Liver (tissue), 10 donors: ENCODE data around the gene PROCA1. TPM values are rescaled to one million over a fixed set of nuclear protein-coding genes. Genes with fewer than 3 reads are reported as not detected.

Experiments
- DNase-seq: peaks from one replicate; pipeline ENCODE4 v3.0.0-alpha.2; 2017; ENCODE audit warnings: low spot score
- H3K27ac ChIP-seq, 2 donors: one replicate each; pipeline ENCODE4 v1.7.0; 2013; ENCODE audit warnings: inconsistent platforms in 2 of 2, low read length in 2 of 2, control low read depth in 1 of 2, low read depth in 1 of 2, mild to moderate bottlenecking in 1 of 2
- H3K27me3 ChIP-seq, 4 donors: one replicate each; pipeline versions ENCODE4 v1.6.1 to v1.7.0; 2013; ENCODE audit warnings: low read length in 3 of 4, inconsistent platforms in 1 of 4, mild to moderate bottlenecking in 1 of 4, moderate library complexity in 1 of 4; ENCODE audit not compliant: control insufficient read depth in 4 of 4, insufficient read depth in 4 of 4
- H3K36me3 ChIP-seq, 4 donors: one replicate each; pipeline versions ENCODE4 v1.6.1 to v1.7.0; 2013; ENCODE audit warnings: low read length in 3 of 4, mild to moderate bottlenecking in 3 of 4, low read depth in 1 of 4, moderate library complexity in 1 of 4; ENCODE audit not compliant: control insufficient read depth in 4 of 4, insufficient read depth in 3 of 4
- H3K4me1 ChIP-seq, 4 donors: one replicate each; pipeline versions ENCODE4 v1.6.1 to v1.7.0; 2013; ENCODE audit warnings: low read length in 3 of 4, mild to moderate bottlenecking in 3 of 4, moderate library complexity in 1 of 4; ENCODE audit not compliant: control insufficient read depth in 4 of 4, insufficient read depth in 4 of 4
- H3K4me3 ChIP-seq, 3 donors: one replicate each; pipeline versions ENCODE4 v1.6.1 to v1.7.0; 2013; ENCODE audit warnings: low read length in 3 of 3, control low read depth in 1 of 3, low read depth in 1 of 3, mild to moderate bottlenecking in 1 of 3
- H3K9ac ChIP-seq, 2 donors: one replicate each; pipeline ENCODE4 v1.7.0; 2013; ENCODE audit warnings: low read length in 2 of 2, mild to moderate bottlenecking in 2 of 2, moderate library complexity in 2 of 2, control low read depth in 1 of 2, low read depth in 1 of 2
- H3K9me3 ChIP-seq, 4 donors: one replicate each; pipeline versions ENCODE4 v1.6.1 to v1.7.0; 2013; ENCODE audit warnings: low read length in 3 of 4; ENCODE audit not compliant: control insufficient read depth in 4 of 4
- GABPA ChIP-seq, 2 donors: IDR thresholded peaks in 1 of 2; conservative IDR thresholded peaks in 1 of 2; 2 replicates each; pipeline ENCODE4 v1.6.1; 2016; ENCODE audit warnings: antibody characterized with exemption in 2 of 2, mild to moderate bottlenecking in 1 of 2, moderate library complexity in 1 of 2
- JUND ChIP-seq, 2 donors: IDR thresholded peaks; 2 replicates each; pipeline ENCODE4 v1.6.1; 2016; ENCODE audit warnings: antibody characterized with exemption in 2 of 2
- RAD21 ChIP-seq, 2 donors: IDR thresholded peaks; 2 replicates each; pipeline ENCODE4 v1.6.1; 2016; ENCODE audit warnings: antibody characterized with exemption in 2 of 2, mild to moderate bottlenecking in 2 of 2
- RXRA ChIP-seq, 2 donors: IDR thresholded peaks; 2 replicates each; pipeline ENCODE4 v1.6.1; 2017 to 2018; ENCODE audit warnings: antibody characterized with exemption in 2 of 2, mild to moderate bottlenecking in 1 of 2
- YY1 ChIP-seq: IDR thresholded peaks from 2 replicates; pipeline ENCODE4 v1.6.1; 2016; ENCODE audit warnings: antibody characterized with exemption, mild to moderate bottlenecking
- WGBS: extraction: QIAGEN DNeasy Blood & Tissue Kit; methylation state at CpG from one replicate; pipeline ENCODE4 v1.1.7; 2013; 5-methylcytosine and 5-hydroxymethylcytosine counted together
- polyA plus RNA-seq, 2 donors: library from polyadenylated mRNA; stranded (reverse) in 1 of 2; unstranded in 1 of 2; fragments of 200-250 nt in 1 of 2; fragments of >200 nt in 1 of 2; fragmentation: Nextera tagmentation in 1 of 2; extraction: Ambion mirVana in 1 of 2; gene quantifications; one replicate each; pipeline versions ENCODE4 v1.2.1 to v1.2.3, GENCODE V29; 2013 to 2015
- small RNA-seq: library from RNA; depleted of rRNA; stranded (forward); fragments of <200 nt; gene quantifications from one replicate; pipeline ENCODE3, GENCODE V24; 2014
- total RNA-seq, 2 donors: library from RNA; depleted of rRNA; stranded (reverse); fragments of >200 nt; gene quantifications; one replicate each; pipeline ENCODE4 v1.2.3, GENCODE V29; 2014
- TF ChIP-seq, protein P1 (sequence below): IDR thresholded peaks from 2 replicates; pipeline ENCODE4 v1.6.1; 2016; ENCODE audit warnings: antibody characterized with exemption
- TF ChIP-seq, protein P2 (sequence below): fragments of 150-350 bp; IDR thresholded peaks from 2 replicates; pipeline ENCODE4 v1.5.1; 2017; ENCODE audit warnings: improper control_type of control experiment, low read depth, low read length; ENCODE audit not compliant: missing input control
- donor health status: healthy.
- donor health status: healthy.
- donor health status: healthy.
- donor health status: healthy.
- donor health status: healthy.

Gene PROCA1
- total and polyA plus RNA-seq, 4 donors = 0.16 to 0.65 (median 0.35) TPM

DNA sequence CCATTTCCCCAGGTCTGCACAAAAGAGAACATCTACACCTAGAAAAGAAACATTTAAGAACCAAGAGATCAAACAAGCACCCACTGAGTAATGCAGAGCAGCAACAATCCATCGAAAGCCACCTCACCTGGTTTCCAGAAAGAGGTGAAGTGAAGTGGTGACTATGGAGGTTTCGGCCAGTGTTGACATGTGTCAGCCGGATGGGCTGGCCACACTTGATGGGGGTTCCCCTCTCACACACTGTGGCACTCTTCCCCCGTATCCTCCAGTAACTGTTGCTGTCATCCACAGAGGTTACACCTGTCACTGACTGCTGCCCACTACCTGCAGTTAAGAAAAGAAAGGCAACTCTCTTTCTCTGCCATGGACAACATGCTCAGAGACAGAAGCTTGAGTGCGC is 56.5 kb downstream of the PROCA1 start:
- Histone ChIP-seq H3K4me1 (peaks cover 0 to under 1% (median 0%) of the 10 kb centered on the region in 4 donors), H3K36me3 (peaks cover 10 to 23% (median 18%) of the 10 kb centered on the region in 4 donors), H3K27me3 (no peaks in the 10 kb centered on the region), H3K9me3 (no peaks in the 10 kb centered on the region), H3K4me3 (no peak overlapping the region), H3K27ac (no peak overlapping the region), H3K9ac (no peak overlapping the region)
- TF ChIP-seq, protein P1, sequence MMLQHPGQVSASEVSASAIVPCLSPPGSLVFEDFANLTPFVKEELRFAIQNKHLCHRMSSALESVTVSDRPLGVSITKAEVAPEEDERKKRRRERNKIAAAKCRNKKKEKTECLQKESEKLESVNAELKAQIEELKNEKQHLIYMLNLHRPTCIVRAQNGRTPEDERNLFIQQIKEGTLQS = no peak
- TF ChIP-seq JUND (IDR thresholded peaks at IDR 0.05) (no peak), GABPA (IDR thresholded peaks at IDR 0.05 in 1 of 2, conservative IDR thresholded peaks at IDR 0.05 in 1 of 2) (no peak), YY1 (no peak), RXRA (IDR thresholded peaks at IDR 0.05) (no peak), RAD21 (IDR thresholded peaks at IDR 0.05) (no peak)
- TF ChIP-seq, protein P2, sequence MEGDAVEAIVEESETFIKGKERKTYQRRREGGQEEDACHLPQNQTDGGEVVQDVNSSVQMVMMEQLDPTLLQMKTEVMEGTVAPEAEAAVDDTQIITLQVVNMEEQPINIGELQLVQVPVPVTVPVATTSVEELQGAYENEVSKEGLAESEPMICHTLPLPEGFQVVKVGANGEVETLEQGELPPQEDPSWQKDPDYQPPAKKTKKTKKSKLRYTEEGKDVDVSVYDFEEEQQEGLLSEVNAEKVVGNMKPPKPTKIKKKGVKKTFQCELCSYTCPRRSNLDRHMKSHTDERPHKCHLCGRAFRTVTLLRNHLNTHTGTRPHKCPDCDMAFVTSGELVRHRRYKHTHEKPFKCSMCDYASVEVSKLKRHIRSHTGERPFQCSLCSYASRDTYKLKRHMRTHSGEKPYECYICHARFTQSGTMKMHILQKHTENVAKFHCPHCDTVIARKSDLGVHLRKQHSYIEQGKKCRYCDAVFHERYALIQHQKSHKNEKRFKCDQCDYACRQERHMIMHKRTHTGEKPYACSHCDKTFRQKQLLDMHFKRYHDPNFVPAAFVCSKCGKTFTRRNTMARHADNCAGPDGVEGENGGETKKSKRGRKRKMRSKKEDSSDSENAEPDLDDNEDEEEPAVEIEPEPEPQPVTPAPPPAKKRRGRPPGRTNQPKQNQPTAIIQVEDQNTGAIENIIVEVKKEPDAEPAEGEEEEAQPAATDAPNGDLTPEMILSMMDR = no peak
- 96% methylated on average over 5 of the region's 5 CpGs for WGBS
- no peak for DNase-seq

Small RNA genes lying within 50 kb of the gene (small RNA-seq; reads per million reads assigned to genes)
- gene SNORD42A = not detected
- gene SNORD42B = not detected
- not detected for gene SNORD4A
- gene SNORD4B = not detected

Other genes with a start within 250 kb of the PROCA1 start
- gene SLC13A2, start 238.2 kb downstream of the PROCA1 start, total RNA-seq = under 1 TPM; 0.25 to 0.47 TPM
- under 1 TPM; 0.10 to 0.52 TPM for gene SLC13A2, start 238.2 kb downstream of the PROCA1 start, polyA plus RNA-seq
- not detected for gene FOXN1, start 205.5 kb downstream of the PROCA1 start, total RNA-seq
- not detected for gene FOXN1, start 205.5 kb downstream of the PROCA1 start, polyA plus RNA-seq
- 10 to 100 TPM; 14.0 to 20.0 TPM for gene UNC119, start 159.3 kb downstream of the PROCA1 start, total RNA-seq
- 10 to 100 TPM; 16.0 to 16.2 TPM for gene UNC119, start 159.3 kb downstream of the PROCA1 start, polyA plus RNA-seq
- 10 to 100 TPM; 12.4 to 29.5 TPM for gene PIGS, start 140.4 kb downstream of the PROCA1 start, total RNA-seq
- 10 to 100 TPM in 1 of 2 donors, 1 to 10 TPM in 1; 7.3 to 14.2 TPM for gene PIGS, start 140.4 kb downstream of the PROCA1 start, polyA plus RNA-seq
- gene ALDOC, start 135.0 kb downstream of the PROCA1 start, total RNA-seq = 100 to 1,000 TPM; 104 to 131 TPM
- 10 to 100 TPM; 40.1 to 85.1 TPM for gene ALDOC, start 135.0 kb downstream of the PROCA1 start, polyA plus RNA-seq
- 10 to 100 TPM; 13.8 to 41.8 TPM for gene SPAG5, start 112.9 kb downstream of the PROCA1 start, total RNA-seq
- 10 to 100 TPM; 10.6 to 11.8 TPM for gene SPAG5, start 112.9 kb downstream of the PROCA1 start, polyA plus RNA-seq
- 10 to 100 TPM in 1 of 2 donors, 1 to 10 TPM in 1; 1.8 to 14.5 TPM for gene RSKR, start 97.7 kb downstream of the PROCA1 start, total RNA-seq
- under 1 TPM; 0.63 to 0.67 TPM for gene RSKR, start 97.7 kb downstream of the PROCA1 start, polyA plus RNA-seq
- gene BLTP2, start 66.7 kb downstream of the PROCA1 start, total RNA-seq = 100 to 1,000 TPM in 1 of 2 donors, 10 to 100 TPM in 1; 39.1 to 122 TPM
- gene BLTP2, start 66.7 kb downstream of the PROCA1 start, polyA plus RNA-seq = 10 to 100 TPM; 24.8 to 30.8 TPM
- gene SDF2, start 50.0 kb downstream of the PROCA1 start, total RNA-seq = 10 to 100 TPM; 24.1 to 29.6 TPM
- gene SDF2, start 50.0 kb downstream of the PROCA1 start, polyA plus RNA-seq = 10 to 100 TPM; 26.3 to 38.9 TPM
- 10 to 100 TPM; 36.5 to 59.1 TPM for gene SUPT6H, start 49.7 kb downstream of the PROCA1 start, total RNA-seq
- 10 to 100 TPM; 10.6 to 24.1 TPM for gene SUPT6H, start 49.7 kb downstream of the PROCA1 start, polyA plus RNA-seq
- 10 to 100 TPM in 1 of 2 donors, 1 to 10 TPM in 1; 5.6 to 14.3 TPM for gene RAB34, start 6.0 kb upstream of the PROCA1 start, total RNA-seq
- 1 to 10 TPM; 4.5 to 9.6 TPM for gene RAB34, start 6.0 kb upstream of the PROCA1 start, polyA plus RNA-seq
- gene RPL23A, start 8.1 kb upstream of the PROCA1 start, total RNA-seq = 100 to 1,000 TPM; 106 to 189 TPM
- gene RPL23A, start 8.1 kb upstream of the PROCA1 start, polyA plus RNA-seq = 100 to 1,000 TPM; 484 to 507 TPM
- 1 to 10 TPM; 4.4 to 7.9 TPM for gene TLCD1, start 14.3 kb upstream of the PROCA1 start, total RNA-seq
- 1 to 10 TPM; 5.1 to 8.8 TPM for gene TLCD1, start 14.3 kb upstream of the PROCA1 start, polyA plus RNA-seq
- gene NEK8, start 16.9 kb upstream of the PROCA1 start, total RNA-seq = 1 to 10 TPM; 6.3 to 7.8 TPM
- 1 to 10 TPM; 1.7 to 2.7 TPM for gene NEK8, start 16.9 kb upstream of the PROCA1 start, polyA plus RNA-seq
- 10 to 100 TPM in 1 of 2 donors, 1 to 10 TPM in 1; 8.5 to 32.0 TPM for gene TRAF4, start 32.1 kb upstream of the PROCA1 start, total RNA-seq
- gene TRAF4, start 32.1 kb upstream of the PROCA1 start, polyA plus RNA-seq = 10 to 100 TPM; 16.2 to 31.5 TPM
- 1 to 10 TPM; 2.8 to 4.2 TPM for gene FAM222B, start 130.9 kb upstream of the PROCA1 start, total RNA-seq
- 1 to 10 TPM; 4.0 to 5.4 TPM for gene FAM222B, start 130.9 kb upstream of the PROCA1 start, polyA plus RNA-seq
- 10 to 100 TPM; 17.3 to 30.8 TPM for gene ERAL1, start 143.1 kb upstream of the PROCA1 start, total RNA-seq
- gene ERAL1, start 143.1 kb upstream of the PROCA1 start, polyA plus RNA-seq = 10 to 100 TPM; 28.1 to 34.5 TPM
- 10 to 100 TPM; 67.7 to 71.0 TPM for gene FLOT2, start 185.8 kb upstream of the PROCA1 start, total RNA-seq
- gene FLOT2, start 185.8 kb upstream of the PROCA1 start, polyA plus RNA-seq = 100 to 1,000 TPM in 1 of 2 donors, 10 to 100 TPM in 1; 61.6 to 100 TPM
- gene DHRS13, start 191.2 kb upstream of the PROCA1 start, total RNA-seq = 10 to 100 TPM in 1 of 2 donors, 1 to 10 TPM in 1; 9.7 to 91.6 TPM
- 10 to 100 TPM in 1 of 2 donors, 1 to 10 TPM in 1; 5.0 to 12.3 TPM for gene DHRS13, start 191.2 kb upstream of the PROCA1 start, polyA plus RNA-seq
- gene PHF12, start 239.6 kb upstream of the PROCA1 start, total RNA-seq = 10 to 100 TPM; 15.5 to 21.3 TPM
- 1 to 10 TPM; 4.3 to 7.9 TPM for gene PHF12, start 239.6 kb upstream of the PROCA1 start, polyA plus RNA-seq